Liver (tissue), 3 donors: ENCODE data around the gene HCFC1R1.

Experiments used
- ATF3 ChIP-seq: IDR thresholded peaks from 2 replicates; pipeline ENCODE4 v1.6.1; 2016; ENCODE audit warnings: antibody characterized with exemption
- FOXA2 ChIP-seq: IDR thresholded peaks from 2 replicates; pipeline ENCODE4 v1.6.1; 2016; ENCODE audit warnings: antibody characterized with exemption
- GABPA ChIP-seq, 2 donors: IDR thresholded peaks in 1 of 2; conservative IDR thresholded peaks in 1 of 2; 2 replicates each; pipeline ENCODE4 v1.6.1; 2016; ENCODE audit warnings: antibody characterized with exemption in 2 of 2, mild to moderate bottlenecking in 1 of 2, moderate library complexity in 1 of 2
- HNF4A ChIP-seq, 2 donors: conservative IDR thresholded peaks; 2 replicates each; pipeline ENCODE4 v1.6.1; 2016; ENCODE audit warnings: antibody characterized with exemption in 2 of 2, mild to moderate bottlenecking in 2 of 2
- JUND ChIP-seq, 2 donors: IDR thresholded peaks; 2 replicates each; pipeline ENCODE4 v1.6.1; 2016; ENCODE audit warnings: antibody characterized with exemption in 2 of 2
- RAD21 ChIP-seq, 2 donors: IDR thresholded peaks; 2 replicates each; pipeline ENCODE4 v1.6.1; 2016; ENCODE audit warnings: antibody characterized with exemption in 2 of 2, mild to moderate bottlenecking in 2 of 2
- RXRA ChIP-seq, 2 donors: IDR thresholded peaks; 2 replicates each; pipeline ENCODE4 v1.6.1; 2017 to 2018; ENCODE audit warnings: antibody characterized with exemption in 2 of 2, mild to moderate bottlenecking in 1 of 2
- SP1 ChIP-seq: IDR thresholded peaks from 2 replicates; pipeline ENCODE4 v1.6.1; 2018; ENCODE audit warnings: antibody characterized with exemption, mild to moderate bottlenecking
- TAF1 ChIP-seq: conservative IDR thresholded peaks from 2 replicates; pipeline ENCODE4 v1.6.1; 2016; ENCODE audit warnings: antibody characterized with exemption, mild to moderate bottlenecking
- YY1 ChIP-seq: IDR thresholded peaks from 2 replicates; pipeline ENCODE4 v1.6.1; 2016; ENCODE audit warnings: antibody characterized with exemption, mild to moderate bottlenecking
- TF ChIP-seq, protein P1 (sequence below): fragments of 150-350 bp; IDR thresholded peaks from 2 replicates; pipeline ENCODE4 v1.5.1; 2017; ENCODE audit warnings: improper control_type of control experiment, low read depth, low read length; ENCODE audit not compliant: missing input control
- TF ChIP-seq, protein P2 (sequence below): IDR thresholded peaks from 2 replicates; pipeline ENCODE4 v1.6.1; 2016; ENCODE audit warnings: antibody characterized with exemption, mild to moderate bottlenecking
- TF ChIP-seq, protein P3 (sequence below): IDR thresholded peaks from 2 replicates; pipeline ENCODE4 v1.6.1; 2016; ENCODE audit warnings: antibody characterized with exemption
- TF ChIP-seq, protein P4 (sequence below): IDR thresholded peaks from 2 replicates; pipeline ENCODE4 v1.6.1; 2016; ENCODE audit warnings: antibody characterized with exemption
- donor health status: healthy.
- donor health status: healthy.

DNA sequence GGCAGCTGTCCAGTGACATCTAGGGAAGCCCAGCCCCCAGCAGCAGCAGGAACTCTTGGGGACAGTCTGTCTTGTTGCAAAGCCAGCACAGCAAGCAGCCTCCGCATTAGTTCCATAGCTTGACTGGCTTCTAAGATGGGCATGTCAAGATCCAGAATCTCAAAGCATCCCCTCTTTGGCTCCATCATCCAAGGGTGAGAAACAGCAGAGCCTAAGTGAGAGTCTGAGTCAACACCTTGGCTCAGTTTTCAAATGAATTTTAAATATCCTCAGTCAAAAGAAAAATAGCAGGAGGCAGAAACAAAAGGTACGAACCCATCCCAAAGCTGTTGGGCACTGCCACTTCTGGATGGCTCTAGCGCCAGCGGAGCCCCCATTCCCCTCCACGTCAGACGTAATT lies 8.8 kb downstream of the HCFC1R1 start:
- TF ChIP-seq, protein P1, sequence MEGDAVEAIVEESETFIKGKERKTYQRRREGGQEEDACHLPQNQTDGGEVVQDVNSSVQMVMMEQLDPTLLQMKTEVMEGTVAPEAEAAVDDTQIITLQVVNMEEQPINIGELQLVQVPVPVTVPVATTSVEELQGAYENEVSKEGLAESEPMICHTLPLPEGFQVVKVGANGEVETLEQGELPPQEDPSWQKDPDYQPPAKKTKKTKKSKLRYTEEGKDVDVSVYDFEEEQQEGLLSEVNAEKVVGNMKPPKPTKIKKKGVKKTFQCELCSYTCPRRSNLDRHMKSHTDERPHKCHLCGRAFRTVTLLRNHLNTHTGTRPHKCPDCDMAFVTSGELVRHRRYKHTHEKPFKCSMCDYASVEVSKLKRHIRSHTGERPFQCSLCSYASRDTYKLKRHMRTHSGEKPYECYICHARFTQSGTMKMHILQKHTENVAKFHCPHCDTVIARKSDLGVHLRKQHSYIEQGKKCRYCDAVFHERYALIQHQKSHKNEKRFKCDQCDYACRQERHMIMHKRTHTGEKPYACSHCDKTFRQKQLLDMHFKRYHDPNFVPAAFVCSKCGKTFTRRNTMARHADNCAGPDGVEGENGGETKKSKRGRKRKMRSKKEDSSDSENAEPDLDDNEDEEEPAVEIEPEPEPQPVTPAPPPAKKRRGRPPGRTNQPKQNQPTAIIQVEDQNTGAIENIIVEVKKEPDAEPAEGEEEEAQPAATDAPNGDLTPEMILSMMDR, result no peak
- TF ChIP-seq TAF1 (no peak), YY1 (no peak), JUND (IDR thresholded peaks at IDR 0.05) (no peak), RXRA (IDR thresholded peaks at IDR 0.05) (no peak), FOXA2 (no peak), SP1 (no peak), GABPA (IDR thresholded peaks at IDR 0.05 in 1 of 2, conservative IDR thresholded peaks at IDR 0.05 in 1 of 2) (no peak), ATF3 (no peak), RAD21 (IDR thresholded peaks at IDR 0.05) (no peak), HNF4A (conservative IDR thresholded peaks at IDR 0.05) (no peak)
- TF ChIP-seq, protein P2, sequence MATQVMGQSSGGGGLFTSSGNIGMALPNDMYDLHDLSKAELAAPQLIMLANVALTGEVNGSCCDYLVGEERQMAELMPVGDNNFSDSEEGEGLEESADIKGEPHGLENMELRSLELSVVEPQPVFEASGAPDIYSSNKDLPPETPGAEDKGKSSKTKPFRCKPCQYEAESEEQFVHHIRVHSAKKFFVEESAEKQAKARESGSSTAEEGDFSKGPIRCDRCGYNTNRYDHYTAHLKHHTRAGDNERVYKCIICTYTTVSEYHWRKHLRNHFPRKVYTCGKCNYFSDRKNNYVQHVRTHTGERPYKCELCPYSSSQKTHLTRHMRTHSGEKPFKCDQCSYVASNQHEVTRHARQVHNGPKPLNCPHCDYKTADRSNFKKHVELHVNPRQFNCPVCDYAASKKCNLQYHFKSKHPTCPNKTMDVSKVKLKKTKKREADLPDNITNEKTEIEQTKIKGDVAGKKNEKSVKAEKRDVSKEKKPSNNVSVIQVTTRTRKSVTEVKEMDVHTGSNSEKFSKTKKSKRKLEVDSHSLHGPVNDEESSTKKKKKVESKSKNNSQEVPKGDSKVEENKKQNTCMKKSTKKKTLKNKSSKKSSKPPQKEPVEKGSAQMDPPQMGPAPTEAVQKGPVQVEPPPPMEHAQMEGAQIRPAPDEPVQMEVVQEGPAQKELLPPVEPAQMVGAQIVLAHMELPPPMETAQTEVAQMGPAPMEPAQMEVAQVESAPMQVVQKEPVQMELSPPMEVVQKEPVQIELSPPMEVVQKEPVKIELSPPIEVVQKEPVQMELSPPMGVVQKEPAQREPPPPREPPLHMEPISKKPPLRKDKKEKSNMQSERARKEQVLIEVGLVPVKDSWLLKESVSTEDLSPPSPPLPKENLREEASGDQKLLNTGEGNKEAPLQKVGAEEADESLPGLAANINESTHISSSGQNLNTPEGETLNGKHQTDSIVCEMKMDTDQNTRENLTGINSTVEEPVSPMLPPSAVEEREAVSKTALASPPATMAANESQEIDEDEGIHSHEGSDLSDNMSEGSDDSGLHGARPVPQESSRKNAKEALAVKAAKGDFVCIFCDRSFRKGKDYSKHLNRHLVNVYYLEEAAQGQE, result no peak
- TF ChIP-seq, protein P3, sequence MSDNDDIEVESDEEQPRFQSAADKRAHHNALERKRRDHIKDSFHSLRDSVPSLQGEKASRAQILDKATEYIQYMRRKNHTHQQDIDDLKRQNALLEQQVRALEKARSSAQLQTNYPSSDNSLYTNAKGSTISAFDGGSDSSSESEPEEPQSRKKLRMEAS, result no peak
- TF ChIP-seq, protein P4, sequence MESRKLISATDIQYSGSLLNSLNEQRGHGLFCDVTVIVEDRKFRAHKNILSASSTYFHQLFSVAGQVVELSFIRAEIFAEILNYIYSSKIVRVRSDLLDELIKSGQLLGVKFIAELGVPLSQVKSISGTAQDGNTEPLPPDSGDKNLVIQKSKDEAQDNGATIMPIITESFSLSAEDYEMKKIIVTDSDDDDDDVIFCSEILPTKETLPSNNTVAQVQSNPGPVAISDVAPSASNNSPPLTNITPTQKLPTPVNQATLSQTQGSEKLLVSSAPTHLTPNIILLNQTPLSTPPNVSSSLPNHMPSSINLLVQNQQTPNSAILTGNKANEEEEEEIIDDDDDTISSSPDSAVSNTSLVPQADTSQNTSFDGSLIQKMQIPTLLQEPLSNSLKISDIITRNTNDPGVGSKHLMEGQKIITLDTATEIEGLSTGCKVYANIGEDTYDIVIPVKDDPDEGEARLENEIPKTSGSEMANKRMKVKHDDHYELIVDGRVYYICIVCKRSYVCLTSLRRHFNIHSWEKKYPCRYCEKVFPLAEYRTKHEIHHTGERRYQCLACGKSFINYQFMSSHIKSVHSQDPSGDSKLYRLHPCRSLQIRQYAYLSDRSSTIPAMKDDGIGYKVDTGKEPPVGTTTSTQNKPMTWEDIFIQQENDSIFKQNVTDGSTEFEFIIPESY, result no peak
